ENCODE results near the gene C6orf15. TPM values are rescaled to one million over a fixed set of nuclear protein-coding genes. Genes with fewer than 3 reads are reported as not detected.

Gene C6orf15
- 1.2 and 1.3 TPM in 2 replicates for total RNA-seq

GRCh38 chr6:31112478-31112877 is at the start of gene C6orf15:
Gene C6orf15, minus strand, starts transcription at chr6:31112575. Its CDS starts 20 bp downstream, at chr6:31112555.

GRCh38 chr6:31158140-31158862 is 45.9 kb upstream of the C6orf15 start, which contains the start of gene TCF19:
Gene TCF19, plus strand, starts transcription at chr6:31158589. Its CDS starts 881 bp downstream, at chr6:31159470.

GRCh38 chr6:31157513-31158139 is 45.3 kb upstream of the C6orf15 start, which contains the start of gene CCHCR1:
Gene CCHCR1, minus strand, starts transcription at chr6:31157802. Its CDS starts 202 bp downstream, at chr6:31157600.

GRCh38 chr6:31138982-31139381 is 26.6 kb upstream of the C6orf15 start, which contains the start of gene PSORS1C2:
Gene PSORS1C2, minus strand, starts transcription at chr6:31139066. Its CDS starts 40 bp downstream, at chr6:31139026.

GRCh38 chr6:31120151-31120915 is 8.0 kb upstream of the C6orf15 start, which contains the start of gene CDSN:
Gene CDSN, minus strand, starts transcription at chr6:31120446. Its CDS starts 27 bp downstream, at chr6:31120419.

GRCh38 chr6:31114541-31114878 is 2.1 kb upstream of the C6orf15 start, which contains the start of gene PSORS1C1:
Gene PSORS1C1, plus strand, starts transcription at chr6:31114800. Its CDS starts 14,833 bp downstream, at chr6:31129633.

Small RNAs within 50 kb of the gene (small RNA-seq; reads per million reads assigned to genes)
- gene POLR2LP1 = not detected
- not detected for gene RNU6-1133P

Other genes starting within 250 kb of the C6orf15 start
- 74.2 and 95.0 TPM in 2 replicates for gene DDR1, start 228.1 kb downstream of the C6orf15 start, total RNA-seq
- gene GTF2H4, start 204.4 kb downstream of the C6orf15 start, total RNA-seq = 18.8 and 27.2 TPM in 2 replicates
- 18.8 and 22.1 TPM in 2 replicates for gene VARS2, start 198.3 kb downstream of the C6orf15 start, total RNA-seq
- gene SFTA2, start 180.4 kb downstream of the C6orf15 start, total RNA-seq = 0.39 and 0.87 TPM in 2 replicates
- not detected in 2 replicates for gene MUCL3, start 171.6 kb downstream of the C6orf15 start, total RNA-seq
- gene MUC21, start 128.9 kb downstream of the C6orf15 start, total RNA-seq = not detected in 2 replicates
- gene MUC22, start 102.1 kb downstream of the C6orf15 start, total RNA-seq = 0.11 TPM in 1 of 2 replicates, not detected in the other
- gene PSORS1C1, start 2.2 kb upstream of the C6orf15 start, total RNA-seq = 4.6 and 41.2 TPM in 2 replicates
- gene CDSN, start 7.9 kb upstream of the C6orf15 start, total RNA-seq = 54.4 and 69.1 TPM in 2 replicates
- gene PSORS1C2, start 26.5 kb upstream of the C6orf15 start, total RNA-seq = not detected in 2 replicates
- gene CCHCR1, start 45.2 kb upstream of the C6orf15 start, total RNA-seq = 14.4 and 21.2 TPM in 2 replicates
- gene TCF19, start 46.0 kb upstream of the C6orf15 start, total RNA-seq = 14.5 and 16.9 TPM in 2 replicates
- gene POU5F1, start 58.1 kb upstream of the C6orf15 start, total RNA-seq = not detected in 2 replicates
- gene HLA-C, start 159.5 kb upstream of the C6orf15 start, total RNA-seq = 157 and 188 TPM in 2 replicates
- gene HLA-B, start 244.6 kb upstream of the C6orf15 start, total RNA-seq = 5.9 and 11.6 TPM in 2 replicates